SKM-1 treated with dmso at 0.1 percent for 144 hours (cell line): ENCODE results near the gene NUMB.

Source experiments
- DNase-seq: peaks from one replicate; lab custom pipeline; 2025; ENCODE audit not compliant: unreplicated experiment; lab: John Stamatoyannopoulos, UW

The NUMB gene

DNA sequence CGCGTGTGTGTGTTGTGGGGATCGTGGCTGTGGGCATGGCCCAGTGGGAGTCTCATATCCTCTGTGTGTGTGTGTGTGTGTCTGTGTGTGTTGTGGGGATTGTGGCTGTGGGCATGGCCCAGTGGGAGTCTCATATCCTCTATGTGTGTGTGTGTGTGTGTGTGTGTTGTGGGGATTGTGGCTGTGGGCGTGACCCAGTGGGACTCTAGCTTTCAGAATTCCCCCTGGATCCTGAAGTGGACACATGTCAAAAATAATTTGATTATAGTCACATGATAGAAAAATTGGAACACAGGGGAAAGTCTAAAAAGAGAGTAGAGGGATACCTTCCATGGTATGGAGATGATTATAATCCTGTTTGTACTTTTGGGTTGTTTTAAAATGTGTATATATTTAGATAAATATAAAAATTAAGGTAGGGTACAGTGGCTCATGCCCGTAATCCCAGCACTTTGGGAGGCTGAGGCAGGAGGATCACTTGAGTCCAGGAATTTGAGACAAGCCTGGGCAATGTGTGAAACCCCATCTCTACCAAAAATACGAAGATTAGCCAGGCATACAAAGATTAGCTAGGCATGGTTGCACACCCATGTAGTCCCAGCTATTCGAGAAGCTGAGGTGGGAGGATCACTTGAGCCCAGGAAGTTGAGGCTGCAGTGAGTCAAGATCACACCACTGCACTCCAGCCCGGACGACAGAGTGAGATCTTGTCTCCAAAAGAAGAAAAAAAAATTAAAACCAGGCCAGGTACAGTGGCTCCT lies 210.1 kb downstream of the NUMB start:
- no peak for DNase-seq

DNA sequence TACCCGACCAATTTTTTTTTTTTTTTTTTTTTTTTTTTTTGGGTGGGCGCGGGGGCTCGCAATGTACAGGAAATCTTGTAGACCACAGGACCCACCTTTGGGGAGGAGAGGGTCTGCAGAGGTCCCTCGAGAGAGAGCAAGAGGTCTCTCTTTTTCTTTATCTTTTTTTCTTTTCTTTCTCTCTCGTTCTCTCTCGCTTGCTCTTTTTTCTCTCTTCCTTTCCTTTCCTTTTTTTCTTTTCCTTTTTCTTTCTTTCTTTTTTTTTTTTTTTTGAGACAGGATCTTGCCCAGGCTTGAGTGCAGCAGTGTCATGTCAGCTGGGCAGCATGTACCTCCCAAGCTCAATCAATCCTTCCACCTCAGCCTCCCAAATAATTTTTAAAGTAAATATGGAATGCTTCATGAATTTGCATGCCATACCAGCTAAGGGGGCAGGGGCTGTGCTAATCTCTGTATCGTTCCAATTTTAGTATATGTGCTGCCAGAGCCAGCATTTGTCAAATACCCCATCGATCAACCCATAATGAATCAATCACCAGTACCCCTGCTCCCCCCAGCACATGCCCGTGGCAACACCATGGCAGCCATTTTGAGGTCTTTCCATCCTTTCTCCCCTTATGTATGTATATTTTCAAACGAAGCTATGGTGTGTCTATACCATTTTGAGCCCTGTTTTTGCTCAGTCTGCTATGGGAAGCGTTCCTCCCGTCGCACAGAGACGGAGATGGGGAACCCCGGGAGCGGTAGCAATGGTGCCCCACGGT lies 211.8 kb downstream of the NUMB start:
- no peak for DNase-seq

DNA sequence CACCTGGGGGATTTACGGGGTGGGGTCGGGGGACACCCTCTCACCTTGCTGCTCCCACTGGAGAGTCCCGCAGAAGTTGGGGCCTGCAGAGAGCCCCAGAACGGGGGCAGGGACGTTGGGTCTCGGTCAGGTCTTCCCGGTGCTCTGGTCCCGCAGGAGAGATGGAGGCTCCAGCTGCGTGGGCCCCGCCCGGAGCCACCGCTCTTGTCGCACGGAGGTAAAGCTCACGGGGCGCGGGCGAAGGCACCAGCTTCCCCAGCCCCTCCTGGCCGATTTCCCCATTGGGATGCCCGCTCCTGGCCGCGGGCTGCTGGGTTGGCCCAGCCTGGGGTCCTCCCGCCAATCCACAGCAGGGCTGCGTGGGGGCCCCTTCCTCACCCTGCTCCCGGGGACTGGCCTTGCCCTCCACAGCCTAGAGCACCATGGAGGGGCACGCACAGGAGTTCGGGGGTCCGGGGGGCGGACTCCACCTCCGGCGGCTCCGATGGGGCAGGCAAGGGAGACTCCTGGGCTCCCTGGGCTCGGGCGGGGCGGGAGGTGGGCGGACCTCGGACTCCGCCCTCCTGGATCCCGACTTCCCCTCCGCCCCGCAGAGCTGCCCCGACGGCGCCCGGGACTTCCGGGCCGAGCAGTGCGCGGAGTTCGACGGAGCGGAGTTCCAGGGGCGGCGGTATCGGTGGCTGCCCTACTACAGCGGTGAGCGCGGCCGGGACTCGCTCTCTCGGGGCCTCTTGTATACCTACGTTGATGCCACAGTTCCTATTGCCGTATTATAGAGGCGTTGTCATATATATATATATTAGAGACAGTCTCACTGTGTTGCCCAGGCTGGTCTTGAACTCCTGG lies 212.6 kb downstream of the NUMB start:
- DNase-seq, result peak; percentile 22

DNA sequence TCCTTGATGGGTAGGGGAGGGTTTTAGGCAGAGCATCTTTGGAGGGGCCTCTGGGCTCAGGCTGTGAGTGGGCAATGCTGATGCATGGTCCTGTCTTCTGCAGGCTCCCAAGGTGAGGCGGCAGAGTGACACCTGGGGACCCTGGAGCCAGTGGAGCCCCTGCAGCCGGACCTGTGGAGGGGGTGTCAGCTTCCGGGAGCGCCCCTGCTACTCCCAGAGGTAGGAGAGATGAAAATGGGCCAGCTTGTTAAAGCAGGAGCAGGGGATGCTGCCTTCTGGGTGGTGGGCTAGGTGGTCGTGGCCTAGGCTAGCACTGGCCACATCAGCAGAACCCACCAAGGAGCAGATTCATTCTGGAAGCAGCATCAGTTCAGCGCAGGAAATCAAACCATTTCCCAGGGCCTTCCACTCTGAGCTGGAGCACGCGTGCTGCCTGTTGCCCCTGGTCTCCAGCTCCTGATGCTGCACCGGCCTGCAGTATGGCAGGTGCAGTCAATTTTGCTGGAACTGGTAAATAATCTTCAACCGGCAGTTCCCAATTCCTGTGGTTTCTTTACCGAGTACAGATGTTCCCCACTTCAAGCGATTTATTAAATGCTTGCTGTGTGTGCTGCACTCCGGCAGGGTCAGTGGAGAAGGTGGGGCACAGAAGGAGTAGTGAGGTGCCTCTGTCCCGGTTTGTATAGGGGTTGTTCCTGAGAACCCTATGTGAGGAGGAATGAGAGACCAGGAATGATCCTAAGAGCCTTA lies 213.6 kb downstream of the NUMB start:
- no peak for DNase-seq

DNA sequence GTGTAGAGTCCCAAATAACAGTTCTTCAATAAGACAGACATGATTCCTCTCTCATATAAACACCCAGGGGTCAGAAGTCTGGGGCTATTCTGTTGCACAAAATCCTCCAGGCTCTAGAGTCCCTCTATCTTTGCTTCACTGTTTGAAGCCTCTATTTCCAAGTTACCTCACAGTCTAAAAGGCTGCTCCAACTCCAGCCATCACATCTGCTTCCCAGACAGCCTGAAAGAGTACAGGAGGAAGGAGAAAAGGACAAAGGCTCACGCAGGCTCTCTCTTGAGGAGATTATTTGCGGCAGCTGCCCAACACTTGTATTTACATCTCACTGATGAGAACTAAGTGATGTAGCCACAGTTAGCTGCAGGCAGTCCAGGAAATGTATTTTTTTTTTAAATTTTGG lies 214.6 kb downstream of the NUMB start:
- DNase-seq, result no peak

DNA sequence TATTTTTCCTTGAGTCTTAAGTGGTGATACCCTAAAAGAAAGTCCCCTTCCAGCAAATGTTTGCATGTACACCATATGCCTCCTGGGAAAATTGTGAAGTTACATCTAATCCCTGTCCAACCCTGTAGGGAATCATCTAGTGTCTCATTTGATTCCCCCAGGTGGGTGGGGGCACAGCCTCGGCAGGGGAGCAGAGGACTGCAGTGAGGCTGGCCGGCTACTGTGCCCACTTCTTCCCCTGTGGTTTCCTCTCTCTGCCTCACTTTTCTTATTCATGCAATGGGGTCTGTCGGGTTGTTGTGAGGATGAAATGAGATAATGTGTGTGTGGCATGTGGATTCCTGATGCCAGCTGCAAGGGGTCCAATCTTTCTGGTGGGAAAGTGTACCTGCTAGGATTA lies 215.0 kb downstream of the NUMB start:
- no peak for DNase-seq

DNA sequence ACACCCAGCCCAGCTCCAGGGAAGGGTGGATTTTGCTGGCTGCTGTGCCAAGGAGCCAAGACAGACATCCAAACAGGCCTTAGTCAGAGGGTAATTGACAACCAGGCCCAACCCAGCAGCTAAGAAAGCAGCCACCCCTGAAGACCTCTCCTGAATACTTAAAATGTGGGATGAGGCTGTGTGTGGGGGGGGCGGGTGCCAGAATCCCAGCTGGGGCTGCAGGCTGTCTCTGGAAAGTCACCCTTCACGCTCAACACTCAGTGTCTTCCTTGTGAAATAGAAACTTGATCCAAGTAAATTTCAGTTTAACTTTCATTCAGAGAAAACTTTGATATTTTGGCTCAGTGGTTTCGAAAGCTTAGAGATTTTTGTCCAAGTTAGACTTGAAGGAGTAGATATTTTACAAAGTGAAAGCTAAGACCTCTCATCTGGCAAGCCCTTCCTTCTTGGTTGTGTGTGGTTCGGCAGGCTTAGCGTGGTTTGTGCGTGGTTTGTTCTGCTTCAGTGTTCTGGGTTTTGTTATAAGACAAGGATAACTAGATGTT lies 215.9 kb downstream of the NUMB start:
- no peak for DNase-seq

DNA sequence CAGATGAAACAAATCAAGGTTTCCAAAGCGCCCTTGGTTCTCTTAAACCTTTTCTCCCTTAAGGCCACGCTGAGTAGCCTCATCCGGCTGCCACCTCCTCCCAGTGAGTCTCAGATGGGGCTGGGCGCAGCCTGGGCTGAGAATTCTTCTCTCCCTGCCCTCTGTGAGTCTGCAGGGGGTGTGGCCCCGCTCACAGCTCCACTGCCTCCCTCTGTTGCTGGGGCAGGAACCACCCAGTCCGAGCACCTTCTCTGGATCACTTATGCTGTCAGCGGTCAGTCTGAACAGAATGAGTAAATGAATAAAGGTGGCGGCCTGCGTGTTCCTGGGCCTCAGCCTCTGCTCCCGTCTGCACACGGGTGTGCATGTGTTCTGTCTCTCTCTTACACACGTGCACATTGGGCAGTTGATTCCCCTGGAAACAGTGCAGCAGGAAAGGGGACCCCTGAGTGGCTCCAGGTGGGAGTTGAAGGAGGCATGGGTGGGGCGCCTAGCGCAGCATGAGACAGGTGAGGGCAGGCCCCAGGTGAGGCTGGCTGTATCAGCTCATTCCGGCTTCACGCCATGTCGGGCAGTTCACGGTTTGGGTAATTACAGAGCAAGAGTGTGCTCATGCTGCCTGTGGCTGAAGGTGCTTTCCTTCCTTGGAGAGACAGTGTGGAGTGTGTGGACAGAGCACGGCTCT lies 216.7 kb downstream of the NUMB start:
- DNase-seq, result no peak

DNA sequence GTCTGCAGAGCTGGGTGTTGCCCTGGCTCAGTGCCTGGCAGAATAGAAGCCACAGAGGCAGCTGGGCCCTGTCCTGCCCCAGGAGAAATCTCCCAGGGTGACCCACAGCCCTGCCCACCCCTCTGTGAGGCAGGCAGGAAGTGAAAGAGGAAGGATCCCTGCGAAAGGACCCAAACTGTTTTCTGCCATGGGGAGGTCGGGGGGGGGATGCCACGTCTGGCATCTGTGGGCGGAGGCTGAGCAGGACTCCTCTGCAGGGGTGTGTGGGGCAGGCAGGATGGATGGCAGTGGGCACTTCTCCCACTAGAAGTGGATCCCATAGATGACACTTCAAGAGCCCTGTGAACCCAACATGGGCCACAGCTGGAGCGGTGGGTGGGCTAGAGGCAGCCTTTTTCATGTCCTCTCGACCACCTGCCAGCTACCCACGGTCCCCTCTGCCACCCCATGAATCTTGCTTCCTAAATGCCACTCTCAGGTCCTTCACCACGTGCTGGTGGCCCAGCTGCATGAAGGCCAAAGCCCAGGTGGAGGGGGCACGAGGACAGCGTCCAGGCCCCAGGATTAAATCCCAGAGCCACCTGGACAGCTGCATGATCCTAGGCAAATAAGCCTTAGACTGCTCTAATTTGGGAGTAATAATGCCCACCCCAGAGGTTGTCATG lies 217.4 kb downstream of the NUMB start:
- peak; percentile 10 for DNase-seq

DNA sequence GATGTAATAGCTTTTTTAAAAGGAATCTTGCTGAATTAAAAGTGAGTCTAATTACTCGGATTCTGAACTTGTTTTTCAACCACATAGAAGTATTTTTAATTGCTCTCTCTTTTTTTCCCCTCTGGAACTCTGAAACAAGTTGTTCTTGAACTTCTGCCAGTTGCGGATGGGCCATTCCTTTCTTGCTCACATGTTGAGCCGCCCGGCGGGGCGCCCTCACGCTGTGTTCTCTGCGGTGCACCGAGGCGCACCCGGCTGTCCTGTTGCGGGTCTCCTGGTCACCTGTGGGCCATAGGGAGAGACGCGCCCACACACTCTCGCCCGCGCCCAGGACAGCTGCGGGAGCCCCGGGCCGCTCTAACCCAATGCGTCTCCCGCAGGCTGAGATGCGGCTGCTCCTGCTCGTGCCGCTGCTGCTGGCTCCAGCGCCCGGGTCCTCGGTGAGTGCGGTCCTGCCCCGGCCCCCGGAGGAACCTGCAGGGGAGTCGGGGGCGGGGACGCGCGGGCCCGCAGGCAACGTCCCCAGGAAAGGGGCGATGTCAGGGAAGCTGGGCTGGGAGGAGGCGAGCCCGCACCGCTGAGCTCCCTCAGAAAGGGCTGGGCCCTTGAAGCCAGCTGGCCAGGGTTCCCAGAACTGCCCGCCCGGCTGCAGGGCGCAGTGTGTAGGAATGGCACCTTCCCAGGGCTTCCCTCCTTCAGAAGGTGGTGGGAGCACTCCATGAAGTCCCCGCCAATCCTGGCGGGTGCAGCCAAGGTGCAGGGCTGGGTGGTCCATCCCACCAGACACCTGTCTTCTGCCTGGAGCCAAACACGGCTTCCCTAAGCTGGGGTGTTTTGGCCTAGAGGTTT lies 218.7 kb downstream of the NUMB start:
- no peak for DNase-seq

DNA sequence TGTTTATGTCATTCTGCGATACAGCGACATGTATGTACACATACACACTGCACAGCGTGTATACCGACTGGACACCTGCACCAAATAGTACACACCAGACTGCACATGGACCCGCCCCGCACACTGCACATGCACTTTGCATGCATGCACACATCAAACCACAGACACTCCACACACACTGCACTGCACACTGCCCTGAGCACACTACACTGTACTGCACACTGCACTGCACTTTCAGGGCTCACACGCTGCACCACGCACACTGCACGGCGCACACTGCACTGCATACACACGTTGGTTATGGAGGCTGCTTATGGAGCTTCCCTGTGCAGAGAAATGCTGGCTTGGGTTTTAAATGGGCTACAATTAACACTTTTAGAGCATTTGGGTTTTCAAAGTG lies 219.4 kb downstream of the NUMB start:
- no peak for DNase-seq

DNA sequence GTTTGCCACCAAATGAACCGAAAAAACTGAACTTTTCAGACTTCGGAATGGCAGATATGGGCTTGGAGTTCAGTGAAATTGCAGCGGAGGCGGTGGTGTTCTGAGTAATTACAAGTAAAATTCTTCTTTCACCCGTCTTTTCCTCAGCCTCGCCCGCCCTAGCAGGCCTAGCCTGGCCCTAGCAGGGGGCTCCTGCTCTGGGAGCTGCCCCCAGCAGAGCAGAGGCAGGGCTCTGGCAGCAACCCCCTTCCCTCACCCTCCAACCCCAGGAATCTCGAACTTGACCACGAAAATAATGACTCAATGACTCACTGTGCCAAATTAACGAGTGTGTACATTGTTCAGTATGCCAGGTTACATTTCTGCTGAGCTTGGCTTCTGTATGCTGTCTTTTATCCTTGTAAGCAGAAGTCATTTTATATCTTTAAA lies 219.9 kb downstream of the NUMB start:
- no peak for DNase-seq

DNA sequence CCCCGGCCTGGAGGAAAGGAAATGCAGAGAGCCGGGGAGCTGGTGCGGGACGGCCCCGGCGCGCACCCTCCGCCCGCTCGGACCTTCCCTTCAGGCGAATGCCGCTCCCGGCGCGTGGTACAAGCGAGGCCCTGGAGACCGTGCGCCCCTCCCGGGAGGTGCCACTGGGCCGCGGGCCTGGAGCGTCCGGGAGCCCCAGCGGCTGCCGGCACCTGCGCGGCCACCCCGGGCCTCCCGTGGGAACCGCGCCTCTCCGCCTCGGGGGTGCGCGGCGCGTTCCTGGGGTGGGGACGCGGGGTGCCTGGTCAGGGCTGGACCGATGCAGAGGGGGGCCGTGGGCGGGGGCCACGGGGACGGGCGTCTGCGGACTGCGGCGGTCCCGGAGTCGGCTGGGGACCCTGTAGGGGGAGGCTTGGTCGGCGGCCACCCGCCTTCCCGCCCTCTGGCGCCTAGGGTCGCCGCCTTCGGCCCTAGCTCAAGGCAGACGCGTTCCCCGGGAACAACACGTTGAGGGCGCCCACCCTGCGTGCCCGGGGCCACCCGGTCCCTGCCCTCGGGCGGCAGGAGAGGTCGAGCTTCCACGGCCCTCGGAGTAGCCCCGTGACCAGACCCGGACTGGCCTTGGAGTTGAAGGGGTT lies 220.4 kb downstream of the NUMB start:
- DNase-seq, result no peak

DNA sequence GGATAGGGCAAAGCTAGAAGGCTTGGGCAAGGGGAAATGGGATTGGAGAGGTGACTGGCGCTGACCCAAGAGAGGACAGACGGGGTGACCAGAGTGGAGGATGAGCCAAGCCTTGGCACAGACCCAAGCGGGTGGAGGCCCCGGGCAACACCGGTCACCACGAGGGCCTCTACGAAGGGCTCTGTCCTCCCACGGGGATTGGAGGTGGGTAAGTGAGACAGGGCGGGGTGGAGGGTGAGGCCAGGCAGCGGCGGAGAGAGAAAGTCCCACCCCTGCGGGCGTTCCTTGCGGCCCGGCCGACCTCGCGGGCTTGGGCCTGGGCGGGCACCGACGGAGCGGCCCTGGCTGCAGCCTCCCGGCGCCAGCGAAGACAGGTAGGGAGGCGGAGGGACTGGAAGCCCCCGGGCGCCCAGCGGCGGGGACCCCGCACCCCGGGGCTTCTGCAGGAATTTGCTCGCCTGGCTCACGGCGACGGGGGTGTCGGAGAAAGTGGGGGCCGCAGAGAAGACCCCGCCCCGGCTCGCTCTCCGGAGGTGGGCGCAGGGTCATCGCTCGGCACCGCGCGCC lies 221.0 kb downstream of the NUMB start, which contains the start of gene PAPLN:
PAPLN (plus strand) TSS at position 288 of the 567 bp plus-strand sequence. CDS start 2,273 bp downstream, outside the sequence.
- no peak for DNase-seq

DNA sequence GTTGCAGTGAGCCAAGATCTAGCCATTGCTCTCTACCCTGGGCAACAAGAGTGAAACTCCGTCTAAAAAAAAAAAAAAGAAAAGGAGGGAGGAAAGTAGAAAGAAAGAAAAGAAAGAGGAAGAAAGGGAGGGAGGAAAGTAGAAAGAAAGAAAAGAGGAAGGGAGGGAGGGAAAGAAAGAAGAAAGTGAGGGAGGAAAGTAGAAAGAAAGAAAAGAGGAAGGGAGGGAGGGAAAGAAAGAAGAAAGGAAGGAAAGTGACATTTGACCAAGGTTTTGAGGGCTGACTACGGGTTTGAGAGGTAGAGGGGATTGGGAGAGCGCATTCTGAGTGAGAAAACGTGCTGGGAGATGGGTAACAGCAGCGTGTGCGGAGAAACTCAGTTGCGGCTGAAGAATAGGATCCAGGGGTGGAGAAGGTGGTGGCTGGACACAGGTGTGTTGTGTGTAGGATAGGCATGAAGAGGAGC lies 221.6 kb downstream of the NUMB start:
- DNase-seq, result no peak

DNA sequence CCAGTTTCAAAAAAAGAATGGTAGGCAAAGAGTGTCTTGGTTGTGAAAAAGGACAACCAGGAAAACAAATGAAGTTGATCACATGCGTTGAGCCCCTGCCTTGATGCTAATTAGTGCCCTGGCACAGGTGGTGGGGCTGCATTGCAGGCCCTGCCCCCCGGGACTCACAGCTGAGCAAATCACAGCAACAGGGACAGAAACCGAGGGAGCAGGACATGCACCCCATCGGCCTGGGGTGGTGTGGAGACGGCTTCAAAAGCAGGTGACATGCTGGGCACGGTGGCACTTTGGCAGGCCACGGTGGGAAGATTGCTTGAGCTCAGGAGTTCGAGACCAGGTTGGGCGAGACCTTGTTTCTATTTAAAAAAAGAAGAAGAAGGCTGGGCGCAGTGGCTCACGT lies 222.2 kb downstream of the NUMB start:
- DNase-seq, result no peak

DNA sequence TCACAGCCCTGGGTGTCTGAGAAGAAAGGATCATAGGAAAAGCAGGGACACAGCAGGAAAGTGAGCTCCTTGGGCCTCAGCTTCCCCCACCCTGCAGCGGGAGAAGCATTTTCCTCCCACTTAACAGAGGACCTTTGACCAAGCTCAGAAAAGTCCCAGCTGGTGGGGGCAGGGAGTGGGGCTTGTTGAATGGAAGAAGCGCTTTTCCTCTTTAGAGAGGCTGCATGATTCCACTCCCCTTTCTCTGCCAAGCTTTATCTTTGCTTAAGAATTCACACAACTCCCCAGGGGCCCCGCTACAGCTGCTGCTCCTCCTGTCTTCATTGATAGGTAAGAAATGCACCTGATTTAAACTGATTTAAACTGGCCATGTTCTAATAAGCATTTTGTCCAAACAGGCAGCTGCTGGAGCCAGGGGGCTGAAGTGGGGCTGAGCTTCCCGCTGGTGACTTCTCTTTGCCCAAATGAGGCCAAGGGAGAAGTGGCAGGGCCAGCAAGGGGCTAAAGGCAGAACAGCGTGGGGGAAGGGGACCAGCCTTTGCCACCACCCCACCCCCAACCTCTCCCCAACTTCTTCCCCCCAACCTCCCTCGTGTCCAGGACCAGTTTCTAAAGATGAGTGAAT lies 222.7 kb downstream of the NUMB start:
- no peak for DNase-seq
